HepG2 (cell line): Measurements from ENCODE around the gene FGFR3. TPM values are rescaled to one million over a fixed set of nuclear protein-coding genes. Genes with fewer than 3 reads are reported as not detected.

Source experiments
- ARID5B ChIP-seq: IDR thresholded peaks from 2 replicates; pipeline ENCODE4 v1.4.0; 2020; ENCODE audit warnings: mild to moderate bottlenecking, missing genetic modification reagents
- CAMTA2 ChIP-seq: sonication (generic); formaldehyde crosslinking; IDR thresholded peaks from 2 replicates; pipeline ENCODE4 v1.4.0; 2020; ENCODE audit warnings: mild to moderate bottlenecking, missing genetic modification reagents, borderline replicate concordance
- CEBPG ChIP-seq: IDR thresholded peaks from 2 replicates; pipeline ENCODE4 v1.6.1; 2016
- DPF2 ChIP-seq: sonication (generic); formaldehyde crosslinking; IDR thresholded peaks from 2 replicates; pipeline ENCODE4 v1.4.0; 2020; ENCODE audit warnings: mild to moderate bottlenecking, low read depth, missing genetic modification reagents, borderline replicate concordance
- EP300 ChIP-seq, 3 experiments: sonication (generic) in 1 of 3; formaldehyde crosslinking in 1 of 3; IDR thresholded peaks; 2 replicates each; pipeline versions ENCODE4 v1.5.1 to v1.6.1; 2011 to 2020; ENCODE audit warnings: low read depth in 2 of 3, low read length in 2 of 3, borderline replicate concordance in 1 of 3, improper control_type of control experiment in 1 of 3, mild to moderate bottlenecking in 1 of 3, missing genetic modification reagents in 1 of 3, moderate library complexity in 1 of 3
- FUBP1 ChIP-seq: sonication (generic); formaldehyde crosslinking; IDR thresholded peaks from 2 replicates; pipeline ENCODE4 v1.5.1; 2020; ENCODE audit warnings: missing genetic modification reagents, mild to moderate bottlenecking, borderline replicate concordance
- MAX ChIP-seq: IDR thresholded peaks from 2 replicates; pipeline ENCODE4 v1.6.1; 2012; ENCODE audit warnings: inconsistent platforms
- PATZ1 ChIP-seq: sonication (generic); formaldehyde crosslinking; IDR thresholded peaks from 2 replicates; pipeline ENCODE4 v1.4.0; 2020; ENCODE audit warnings: missing genetic modification reagents
- RAD21 ChIP-seq: fragments of 450-650 bp; formaldehyde crosslinking; IDR thresholded peaks from 2 replicates; pipeline ENCODE4 v1.5.0; 2020; ENCODE audit warnings: mild to moderate bottlenecking
- SOX6 ChIP-seq, 2 experiments: fragments of 450-650 bp in 1 of 2; sonication (generic) in 1 of 2; formaldehyde crosslinking in 1 of 2; IDR thresholded peaks; 2 replicates each; pipeline versions ENCODE4 v1.4.0 to v1.6.1; 2017 to 2020; ENCODE audit warnings: antibody characterized with exemption in 1 of 2, mild to moderate bottlenecking in 1 of 2, missing genetic modification reagents in 1 of 2
- SP5 ChIP-seq: IDR thresholded peaks from 2 replicates; pipeline ENCODE4 v1.6.1; 2016; ENCODE audit warnings: low read depth, borderline replicate concordance
- STAG1 ChIP-seq: sonication (generic); formaldehyde crosslinking; IDR thresholded peaks from 2 replicates; pipeline ENCODE4 v1.4.0; 2020; ENCODE audit warnings: missing genetic modification reagents
- THRA ChIP-seq: sonication (generic); formaldehyde crosslinking; IDR thresholded peaks from 2 replicates; pipeline ENCODE4 v1.4.0; 2020; ENCODE audit warnings: missing genetic modification reagents, borderline replicate concordance
- U2AF2 ChIP-seq: fragments of 200-400 bp; formaldehyde crosslinking; IDR thresholded peaks from 2 replicates; pipeline ENCODE4 v1.6.1; 2017; ENCODE audit warnings: low read depth, mild to moderate bottlenecking, low read length
- ZFAT ChIP-seq: sonication (generic); formaldehyde crosslinking; conservative IDR thresholded peaks from 2 replicates; pipeline ENCODE4 v1.8.1; 2023; ENCODE audit warnings: missing genetic modification reagents, inconsistent platforms
- ZNF274 ChIP-seq: sonication (generic); formaldehyde crosslinking; IDR thresholded peaks from 2 replicates; pipeline ENCODE4 v1.5.1; 2020; ENCODE audit warnings: mild to moderate bottlenecking, missing genetic modification reagents
- ZNF598 ChIP-seq: sonication (generic); formaldehyde crosslinking; IDR thresholded peaks from 2 replicates; pipeline ENCODE4 v1.5.1; 2020; ENCODE audit warnings: mild to moderate bottlenecking, missing genetic modification reagents, borderline replicate concordance
- ZNF7 ChIP-seq: IDR thresholded peaks from 2 replicates; pipeline ENCODE4 v1.6.1; 2016; ENCODE audit warnings: missing biosample characterization, missing genetic modification reagents
- ZNF709 ChIP-seq: sonication (generic); formaldehyde crosslinking; IDR thresholded peaks from 2 replicates; pipeline ENCODE4 v1.5.0; 2020; ENCODE audit warnings: mild to moderate bottlenecking, missing genetic modification reagents
- polyA plus RNA-seq, 8 experiments: library from polyadenylated mRNA; depleted of rRNA in 3 of 8; stranded (reverse) in 7 of 8; unstranded in 1 of 8; fragments of >200 nt; fragmentation: Illumina TruSeq in 4 of 8; extraction: Trizol in 4 of 8; gene quantifications; 2 replicates each; pipeline versions ENCODE4 v1.2.1 to v1.2.3, GENCODE V29; 2011 to 2016; ENCODE audit warnings: low read depth in 4 of 8, missing spikeins in 1 of 8, mixed read lengths in 1 of 8; ENCODE audit not compliant: insufficient read depth in 1 of 8
- total RNA-seq, 5 experiments: library from RNA; depleted of rRNA; stranded (reverse); fragments of >200 nt; fragmentation: Illumina TruSeq; extraction: Trizol; gene quantifications; 2 replicates each; pipeline ENCODE4 v1.2.3, GENCODE V29; 2016; ENCODE audit warnings: low read depth in 1 of 5

FGFR3 gene
- total and polyA plus RNA-seq, 2 of the 13 experiments (the other 11 are each of a cell fraction or from before 2014, with no cell fraction given) = 103 to 109 TPM

- TF ChIP-seq FUBP1 (CRISPR knock-in tag) = no peak
- no peak for TF ChIP-seq ZNF709 (CRISPR knock-in tag)
- peak; percentile 60 for TF ChIP-seq DPF2 (CRISPR knock-in tag)
- TF ChIP-seq MAX = no peak
- TF ChIP-seq SP5 (CRISPR knock-in tag) = 0 out of 2 replicates have a peak, but pooled peaks have one; percentile 30
- no peak for TF ChIP-seq ZNF7 (CRISPR knock-in tag)
- no peak for TF ChIP-seq CEBPG (CRISPR knock-in tag)
- TF ChIP-seq THRA (CRISPR knock-in tag) = no peak
- 0 out of 2 replicates have a peak, but pooled peaks have one; percentile 56 for TF ChIP-seq CAMTA2
- no peak for TF ChIP-seq U2AF2
- TF ChIP-seq ZNF274 = no peak
- no peak for TF ChIP-seq RAD21 (CRISPR knock-in tag)
- no peak for TF ChIP-seq EP300 (IDR thresholded peaks at IDR 0.05; ENCODE audit: low read depth in 2 of 2, low read length in 2 of 2)
- no peak for TF ChIP-seq EP300 (CRISPR knock-in tag; IDR thresholded peaks at IDR 0.05; ENCODE audit: borderline replicate concordance)
- TF ChIP-seq SOX6 (IDR thresholded peaks at IDR 0.05) = no peak
- TF ChIP-seq SOX6 (CRISPR knock-in tag; IDR thresholded peaks at IDR 0.05) = 0 out of 2 replicates have a peak, but pooled peaks have one; percentile 16
- peak; percentile 14; the same call in 1 of the 2 replicates for TF ChIP-seq ARID5B (CRISPR knock-in tag)
- TF ChIP-seq PATZ1 (CRISPR knock-in tag) = peak; percentile 92
- 0 out of 2 replicates have a peak, but pooled peaks have one; percentile 3 for TF ChIP-seq STAG1 (CRISPR knock-in tag)
- no peak for TF ChIP-seq ZFAT (CRISPR knock-in tag)
- no peak for TF ChIP-seq ZNF598 (CRISPR knock-in tag)
Measured at GRCh38 chr4:1751155-1751918, 41.8 kb upstream of the FGFR3 start (continued).
